Fibroblast of skin of scalp (primary cell): ENCODE results near the gene FOXL2NB.

ENCODE experiments used
- DNase-seq: peaks from one replicate; pipeline ENCODE4 v3.0.0-alpha.2; 2013

The FOXL2NB gene

GRCh38 chr3:138945709-138946662 lies 1.0 kb upstream of the FOXL2NB start:
- peak; percentile 50 for DNase-seq

DNA sequence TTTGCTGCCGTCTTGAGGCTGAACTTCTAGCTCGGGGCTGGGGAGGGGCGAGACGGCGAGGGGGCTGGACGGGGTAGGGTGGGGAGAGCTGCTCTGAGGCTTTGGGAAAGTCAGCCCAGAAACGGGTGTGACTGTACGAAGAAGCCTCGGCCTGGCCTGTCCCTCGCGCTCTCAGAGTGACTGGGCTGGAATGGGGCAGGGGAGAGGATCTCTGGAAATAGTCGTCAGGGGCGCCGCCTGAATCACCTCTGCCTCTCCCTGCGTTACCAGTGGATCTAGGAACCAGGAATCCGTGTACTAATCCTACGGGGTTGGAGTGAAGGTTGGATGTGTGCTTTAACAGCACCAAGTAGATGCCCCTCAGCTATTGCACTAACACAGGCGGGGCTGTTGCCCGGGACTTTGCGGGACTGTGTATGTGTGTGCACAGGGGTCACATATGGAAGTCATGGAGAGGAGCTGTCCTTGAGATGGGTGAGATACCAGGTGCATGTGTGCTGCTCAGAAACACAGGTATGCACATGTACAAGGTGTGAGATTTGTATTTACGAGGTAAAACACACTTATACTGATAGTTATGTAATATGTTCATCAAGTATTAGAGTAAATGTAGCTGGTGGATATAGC lies 591 bp downstream of the FOXL2NB start:
- DNase-seq = peak; percentile 36

- DNase-seq = no peak
Measured at GRCh38 chr3:138948371-138949001, 1.5 kb downstream of the FOXL2NB start.

GRCh38 chr3:138949002-138949418 lies 2.0 kb downstream of the FOXL2NB start:
- DNase-seq = no peak

DNA sequence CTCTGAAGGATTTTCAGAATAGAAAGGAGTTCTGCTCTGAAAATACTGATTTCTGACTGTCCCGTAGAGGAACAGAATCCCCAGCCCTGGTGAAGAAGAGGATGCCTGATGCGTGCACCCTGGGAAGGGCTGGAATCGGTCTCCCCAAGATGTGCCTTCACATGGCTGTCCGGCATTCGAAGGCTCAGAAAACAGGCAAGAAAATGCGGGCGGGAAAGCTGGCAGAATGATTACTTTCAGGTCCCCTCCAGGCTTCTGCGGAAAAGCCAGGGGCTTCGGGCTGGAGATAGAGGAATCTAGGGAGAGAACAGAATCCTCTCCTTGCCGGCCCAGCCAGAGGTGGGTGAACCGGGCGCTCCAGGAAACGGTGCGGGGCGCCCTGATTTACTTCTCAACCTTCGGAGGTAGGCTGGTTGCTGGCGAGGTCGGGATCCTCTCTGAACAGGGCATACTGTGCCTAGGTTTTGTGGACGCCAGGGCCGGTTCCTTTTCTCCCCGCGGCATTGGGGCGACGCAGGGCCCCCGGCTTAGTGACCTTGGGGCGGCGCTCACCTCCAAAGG lies 2.5 kb downstream of the FOXL2NB start:
- DNase-seq = no peak

GRCh38 chr3:138950006-138950644 lies 3.1 kb downstream of the FOXL2NB start:
- DNase-seq = peak; percentile 43

DNA sequence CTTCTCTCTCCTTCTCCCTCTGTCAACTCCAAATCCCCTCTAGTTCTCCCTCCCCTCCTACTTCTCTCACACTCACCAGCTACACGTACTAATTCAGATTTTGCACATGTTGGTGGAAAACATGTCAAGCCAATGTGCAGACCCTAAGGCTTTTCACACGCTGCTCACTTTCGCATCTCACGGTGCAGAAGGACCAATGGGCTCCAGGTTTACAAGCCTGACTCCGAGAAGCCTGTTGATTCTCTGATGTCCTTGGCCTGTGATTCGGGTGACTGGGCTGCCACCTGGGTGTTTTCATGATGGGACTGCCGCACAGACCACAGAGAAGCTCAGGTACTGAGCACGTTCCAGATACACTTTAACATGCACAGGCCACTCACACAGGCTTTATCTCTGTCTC lies 3.7 kb downstream of the FOXL2NB start:
- no peak for DNase-seq

DNA sequence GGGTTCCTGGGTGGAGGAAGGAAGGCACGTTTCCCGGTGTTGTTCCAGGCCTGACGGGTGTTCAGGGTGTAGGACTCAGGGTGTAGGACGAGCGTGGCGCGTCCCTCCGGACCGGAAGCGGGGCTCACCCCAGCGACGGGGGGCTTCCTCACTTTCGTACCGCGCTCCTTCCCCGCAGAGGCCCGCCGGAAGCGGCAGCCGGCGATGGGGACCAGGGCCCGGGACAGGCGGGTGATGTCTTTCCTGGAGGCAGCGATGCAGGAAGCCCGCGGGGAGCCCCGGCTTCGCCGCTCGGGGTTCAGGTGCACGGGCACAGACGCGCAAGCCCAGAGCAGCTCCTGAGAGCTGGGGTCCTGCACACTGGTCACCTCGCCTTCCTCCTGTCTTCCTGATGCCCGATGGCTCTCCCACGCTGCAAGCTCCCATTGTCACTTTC lies 13.4 kb downstream of the FOXL2NB start:
- no peak for DNase-seq

- no peak for DNase-seq
Measured at GRCh38 chr3:138962854-138963560, 16.0 kb downstream of the FOXL2NB start.

- DNase-seq = no peak
Measured at GRCh38 chr3:138964264-138964663, 17.2 kb downstream of the FOXL2NB start.

- no peak for DNase-seq
Measured at GRCh38 chr3:138964923-138965322, 17.9 kb downstream of the FOXL2NB start.

- no peak for DNase-seq
Measured at GRCh38 chr3:138971766-138972320, 24.8 kb downstream of the FOXL2NB start.

DNA sequence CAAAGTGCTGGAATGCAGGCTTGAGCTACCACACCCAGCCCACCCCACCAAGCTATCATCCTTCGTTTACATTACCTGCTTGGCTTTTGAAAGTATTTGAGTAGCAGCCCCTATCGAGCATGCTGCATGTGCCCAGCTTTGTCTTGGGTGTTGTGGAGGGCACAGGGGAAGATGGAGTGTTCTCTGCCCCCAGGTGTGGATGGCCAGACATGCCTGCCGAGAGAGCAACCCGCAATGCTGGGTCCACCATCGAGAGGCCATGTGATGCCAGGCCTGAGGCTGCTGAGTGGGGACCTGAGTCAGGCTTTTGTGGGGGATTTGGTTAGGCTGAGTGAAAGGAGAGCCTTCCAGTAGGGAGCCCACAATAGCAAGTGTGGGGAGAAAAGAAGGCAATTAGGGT lies 25.9 kb downstream of the FOXL2NB start:
- no peak for DNase-seq

- peak; percentile 29 for DNase-seq
Measured at GRCh38 chr3:138974462-138974861, 27.4 kb downstream of the FOXL2NB start.

GRCh38 chr3:138975351-138975750 lies 28.3 kb downstream of the FOXL2NB start:
- no peak for DNase-seq

DNA sequence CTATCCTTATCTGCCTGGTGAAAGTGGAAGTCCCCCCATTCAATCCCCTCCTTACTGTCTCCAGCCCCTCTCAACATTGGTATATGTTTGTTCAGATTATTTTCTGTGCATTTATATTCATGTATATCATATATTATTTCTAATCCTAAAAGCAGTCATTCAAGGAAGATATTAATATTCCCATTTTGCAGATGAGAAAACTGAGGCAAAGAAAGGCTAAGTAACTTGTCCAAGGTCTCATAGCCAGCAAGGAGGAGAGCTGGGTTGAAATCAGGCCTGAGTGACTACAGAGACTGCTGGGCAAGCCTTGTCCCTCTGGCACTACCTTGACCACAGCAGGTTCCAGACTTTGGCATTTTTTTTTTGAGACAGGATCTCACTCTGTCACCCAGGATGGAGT lies 29.0 kb downstream of the FOXL2NB start:
- DNase-seq = no peak

GRCh38 chr3:138984816-138985215 lies 37.8 kb downstream of the FOXL2NB start:
- no peak for DNase-seq

DNA sequence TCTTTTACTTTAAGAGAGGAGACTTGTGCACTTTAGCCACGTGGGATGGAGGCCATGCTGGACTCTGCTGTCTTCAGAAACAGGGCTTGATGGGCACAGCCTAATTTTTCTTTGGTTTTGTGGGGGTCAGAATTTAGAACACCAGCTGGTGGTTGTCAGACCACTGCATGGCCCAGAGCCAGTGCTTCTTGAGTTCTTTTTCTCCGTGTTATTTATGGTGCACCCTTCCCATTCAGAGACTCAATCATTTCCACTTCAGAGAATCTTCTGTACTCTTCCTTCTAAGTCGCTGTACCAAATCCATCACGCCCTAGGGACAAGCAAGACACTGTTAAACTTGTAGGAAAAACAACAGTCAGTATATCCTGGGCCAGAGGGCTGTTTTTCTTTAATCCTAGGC lies 38.9 kb downstream of the FOXL2NB start:
- no peak for DNase-seq

DNA sequence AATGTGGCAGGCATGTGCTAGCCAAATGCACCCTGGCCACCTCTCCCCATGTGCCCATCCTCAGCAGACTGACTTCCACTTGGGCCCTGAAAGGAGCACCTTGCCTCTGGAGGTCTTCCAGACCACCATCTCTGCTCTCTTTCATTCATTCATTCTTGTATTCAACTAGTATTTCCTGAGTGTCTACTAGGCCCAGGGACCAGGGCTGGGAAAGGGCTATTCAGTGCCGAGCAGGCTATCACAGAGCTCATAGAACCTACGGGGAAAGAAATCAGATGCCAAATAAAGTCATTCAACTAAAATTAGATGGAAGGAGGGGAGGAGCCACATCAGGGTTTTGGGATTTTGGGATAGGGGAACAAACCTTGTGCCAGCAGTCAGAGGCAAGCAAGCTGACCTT lies 40.2 kb downstream of the FOXL2NB start:
- DNase-seq = no peak

GRCh38 chr3:138995706-138996105 lies 48.7 kb downstream of the FOXL2NB start:
- DNase-seq = no peak
